A673 (cell line): ENCODE measurements around the gene DGCR8. TPM values are rescaled to one million over a fixed set of nuclear protein-coding genes. Genes with fewer than 3 reads are reported as not detected.

ENCODE experiments used
- BruUV-seq: library from RNA; stranded (reverse); fragments of 400-500 nt; replicated peaks from 2 replicates; lab custom pipeline; 2021; lab: Mats Ljungman, UMichigan
- CTCF ChIA-PET: fragments of 300-600 bp; sonication (Branson Sonifier 250); formaldehyde crosslinking; loops from one replicate; lab custom pipeline; 2022; ENCODE audit warnings: antibody characterized with exemption; lab: Charles Lee
- POLR2A ChIA-PET: fragments of 300-600 bp; sonication (Branson Sonifier 250); formaldehyde crosslinking; loops from one replicate; lab custom pipeline; 2022; ENCODE audit warnings: antibody characterized with exemption; ENCODE audit not compliant: low non-redundant PET; lab: Charles Lee
- DNase-seq: peaks from one replicate; pipeline ENCODE4 v3.0.0-alpha.2; 2015; ENCODE audit warnings: low spot score
- H3K27ac ChIP-seq: fragments of 200-600 bp; sonication (generic); 2 replicates; pipeline ENCODE4 v1.5.1; 2016; ENCODE audit warnings: mixed run types, low read depth, mild to moderate bottlenecking, mixed read lengths, antibody characterized with exemption, low read length; ENCODE audit not compliant: poor library complexity, severe bottlenecking
- H3K27me3 ChIP-seq: fragments of 200-600 bp; sonication (generic); replicated peaks from 2 replicates; pipeline ENCODE4 v1.6.1; 2017; ENCODE audit warnings: mixed run types, low read depth, mild to moderate bottlenecking, mixed read lengths, antibody characterized with exemption, low read length; ENCODE audit not compliant: insufficient read depth, poor library complexity
- H3K36me3 ChIP-seq: fragments of 200-600 bp; sonication (generic); 2 replicates; pipeline ENCODE4 v1.6.1; 2016; ENCODE audit warnings: mixed run types, mild to moderate bottlenecking, mixed read lengths, antibody characterized with exemption, low read length; ENCODE audit not compliant: insufficient read depth, poor library complexity, severe bottlenecking
- H3K4me1 ChIP-seq: fragments of 200-600 bp; sonication (generic); 2 replicates; pipeline ENCODE4 v1.6.1; 2017; ENCODE audit warnings: mixed run types, mild to moderate bottlenecking, mixed read lengths, antibody characterized with exemption, low read length; ENCODE audit not compliant: insufficient read depth, poor library complexity, severe bottlenecking
- H3K4me3 ChIP-seq: fragments of 200-600 bp; sonication (generic); 2 replicates; pipeline ENCODE4 v1.5.1; 2016; ENCODE audit warnings: low read depth, mixed run types, mild to moderate bottlenecking, mixed read lengths, low read length; ENCODE audit not compliant: poor library complexity, severe bottlenecking
- H3K9me3 ChIP-seq: fragments of 200-600 bp; sonication (generic); 2 replicates; pipeline ENCODE4 v1.6.1; 2016; ENCODE audit warnings: mixed run types, low read depth, mild to moderate bottlenecking, mixed read lengths, antibody characterized with exemption, low read length; ENCODE audit not compliant: poor library complexity, severe bottlenecking
- CTCF ChIP-seq: fragments of 300-800, 200-600 bp; sonication (generic); conservative IDR thresholded peaks from 2 replicates; pipeline ENCODE4 v1.5.1; 2017; ENCODE audit warnings: low read depth, mild to moderate bottlenecking, antibody characterized with exemption, low read length, moderate library complexity, mixed read lengths
- EZH2 ChIP-seq: fragments of 200-600 bp; sonication (generic); IDR thresholded peaks from 2 replicates; pipeline ENCODE4 v1.6.1; 2017; ENCODE audit warnings: borderline replicate concordance, low read depth, mild to moderate bottlenecking, mixed read lengths, antibody characterized with exemption, low read length; ENCODE audit not compliant: poor library complexity, severe bottlenecking
- intact Hi-C: fragments of 100-400 bp; cut with micrococcal nuclease; formaldehyde crosslinking; loops from one replicate; pipeline ENCODE4 v1.10.0; 2022; ENCODE audit not compliant: unreplicated experiment
- total RNA-seq: library from RNA; stranded (reverse); gene quantifications from 2 replicates; pipeline ENCODE4 v1.2.3, GENCODE V29; 2021

The DGCR8 gene
- total RNA-seq, 1 experiment from 2014 or later, result 63.2 TPM

DNA sequence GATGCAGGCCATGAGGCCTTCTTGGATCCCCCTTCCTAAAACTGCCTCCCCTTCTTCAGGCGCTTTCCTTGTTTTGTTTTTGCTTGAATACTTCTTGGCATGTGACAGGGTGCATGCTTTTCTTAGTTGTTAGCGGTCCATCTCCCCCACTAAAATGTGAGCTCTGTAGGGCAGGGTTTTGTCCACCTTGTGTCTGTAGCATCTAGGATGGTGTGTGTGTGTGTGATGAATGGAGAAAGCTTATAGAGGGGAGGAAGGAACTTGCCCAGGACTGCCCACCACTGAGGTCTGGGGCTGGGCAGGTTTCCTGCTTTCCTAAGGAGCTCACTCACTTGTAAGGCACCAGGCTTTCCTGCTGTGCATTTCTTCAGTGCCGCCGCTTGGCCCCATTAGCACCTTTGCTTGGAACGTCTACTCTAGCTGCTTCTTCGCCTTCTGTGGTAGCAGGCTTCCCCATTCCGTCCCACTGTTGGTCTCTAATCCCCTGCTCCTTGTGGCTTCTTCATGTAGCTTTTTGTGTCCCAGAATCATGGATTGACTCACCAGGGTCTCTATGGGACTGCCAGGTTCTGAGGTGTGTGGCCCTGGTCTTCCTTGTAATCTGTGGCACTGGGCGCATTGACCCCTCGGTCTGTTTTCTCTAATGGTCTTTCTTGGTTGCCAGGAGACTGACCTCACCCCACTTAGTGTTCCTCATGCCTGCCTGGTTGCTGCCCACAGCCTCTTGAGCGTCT, 3.3 kb downstream of the DGCR8 start:
- TF ChIP-seq EZH2 (no peak), CTCF (no peak)
- H3K36me3 ChIP-seq, result peaks cover 40% of the 10 kb centered on the region
- CTCF ChIA-PET, result no interaction called here
- no peaks in the 10 kb centered on the region for H3K9me3 ChIP-seq
- POLR2A ChIA-PET, result no interaction called here
- BruUV-seq, result no TSS peak
- H3K4me3 ChIP-seq, result no peak overlapping the region
- H3K4me1 ChIP-seq, result no peaks in the 10 kb centered on the region
- no peaks in the 10 kb centered on the region for H3K27me3 ChIP-seq
- intact Hi-C loops, result loop anchor here (10.0 kb wide), 1 partner anchor 109 kb away; no protein-coding TSS in a partner anchor
- peak overlapping the region; percentile 32 for H3K27ac ChIP-seq
- DNase-seq, result no peak

DNA sequence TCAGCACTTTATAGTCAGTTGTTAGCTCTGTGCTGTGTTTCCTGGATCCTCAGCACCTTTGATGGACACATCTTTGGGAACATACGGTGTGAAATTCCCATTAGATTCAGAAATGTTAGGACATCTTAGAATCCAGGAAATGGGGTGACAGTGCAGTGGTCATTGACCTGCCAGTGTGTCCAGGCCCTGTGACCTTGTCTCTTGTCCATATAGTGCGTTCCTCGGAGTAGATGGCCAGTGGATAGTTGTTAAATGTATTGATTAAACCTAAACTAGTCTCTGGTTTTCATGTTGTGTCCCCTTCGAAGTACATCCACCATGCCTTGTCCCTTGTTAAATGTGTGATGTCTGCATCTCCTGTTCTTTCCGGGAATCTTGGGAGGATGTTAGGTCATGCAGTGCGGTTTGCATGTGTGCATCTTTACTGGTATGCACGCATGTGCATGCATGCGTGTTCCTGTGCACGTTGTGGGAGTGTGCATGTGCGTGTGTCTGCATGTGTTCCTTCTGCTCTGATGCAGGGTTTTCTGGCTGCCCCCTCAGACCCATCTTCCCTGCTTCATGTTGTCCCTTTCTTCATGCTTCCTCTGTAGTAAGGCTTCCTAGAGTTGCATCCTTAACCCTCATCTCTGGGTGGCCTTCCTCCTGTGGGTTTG, 4.0 kb downstream of the DGCR8 start:
- Histone ChIP-seq H3K4me1 (no peaks in the 10 kb centered on the region), H3K27ac (peak overlapping the region; percentile 32), H3K9me3 (no peaks in the 10 kb centered on the region), H3K36me3 (peaks cover 47% of the 10 kb centered on the region), H3K4me3 (no peak overlapping the region), H3K27me3 (no peaks in the 10 kb centered on the region)
- no peak for DNase-seq
- TF ChIP-seq EZH2, result no peak
- no peak for TF ChIP-seq CTCF
- ChIA-PET POLR2A (no interaction called here), CTCF (no interaction called here)
- no TSS peak for BruUV-seq
- intact Hi-C loops, result loop anchor here (10.0 kb wide), 1 partner anchor 109 kb away; no protein-coding TSS in a partner anchor

GRCh38 chr22:20084547-20085413, 4.7 kb downstream of the DGCR8 start:
- no peak for TF ChIP-seq EZH2
- TF ChIP-seq CTCF, result peak; percentile 62
- BruUV-seq, result no TSS peak
- CTCF ChIA-PET, result no interaction called here
- intact Hi-C loops, result loop anchor here (10.0 kb wide), 1 partner anchor 110 kb away; no protein-coding TSS in a partner anchor
- no peaks in the 10 kb centered on the region for H3K27me3 ChIP-seq
- H3K27ac ChIP-seq, result peak overlapping the region; percentile 28
- POLR2A ChIA-PET, result no interaction called here
- peaks cover 55% of the 10 kb centered on the region for H3K36me3 ChIP-seq
- peak; percentile 34 for DNase-seq
- no peaks in the 10 kb centered on the region for H3K4me1 ChIP-seq
- H3K4me3 ChIP-seq, result no peak overlapping the region
- H3K9me3 ChIP-seq, result no peaks in the 10 kb centered on the region
